Fibroblast of mammary gland (primary cell): ENCODE results near the gene NELFCD.

Source experiments
- DNase-seq: peaks from one replicate; pipeline ENCODE4 v3.0.0-alpha.2; 2010; ENCODE audit warnings: low read depth
- H3K4me3 ChIP-seq: 2 replicates; pipeline ENCODE4 v1.5.1; 2011; ENCODE audit warnings: low read depth, mild to moderate bottlenecking, low read length, moderate library complexity; ENCODE audit not compliant: control insufficient read depth
- CTCF ChIP-seq: conservative IDR thresholded peaks from 2 replicates; pipeline ENCODE4 v1.5.1; 2011; ENCODE audit warnings: low read depth, low read length, inconsistent platforms; ENCODE audit not compliant: control insufficient read depth, insufficient read depth

Gene NELFCD

DNA sequence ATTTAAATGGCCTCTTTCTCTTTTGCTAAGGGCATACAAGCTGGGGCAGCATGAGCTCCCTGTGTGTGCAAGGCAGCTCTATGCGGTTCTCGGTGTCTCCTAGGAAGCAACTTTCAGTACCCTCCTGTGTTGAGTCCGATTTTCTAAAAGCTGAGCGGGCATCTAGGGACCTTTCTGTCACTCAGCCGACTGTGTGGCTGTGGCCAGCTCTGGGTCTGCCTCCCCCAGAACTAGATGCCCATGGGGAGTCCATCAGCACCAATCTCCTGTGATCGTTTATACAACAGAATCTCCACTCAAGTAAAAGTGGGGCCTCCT, 7.5 kb downstream of the NELFCD start:
- H3K4me3 ChIP-seq = no peak overlapping the region
- no peak for DNase-seq
- no peak for TF ChIP-seq CTCF

DNA sequence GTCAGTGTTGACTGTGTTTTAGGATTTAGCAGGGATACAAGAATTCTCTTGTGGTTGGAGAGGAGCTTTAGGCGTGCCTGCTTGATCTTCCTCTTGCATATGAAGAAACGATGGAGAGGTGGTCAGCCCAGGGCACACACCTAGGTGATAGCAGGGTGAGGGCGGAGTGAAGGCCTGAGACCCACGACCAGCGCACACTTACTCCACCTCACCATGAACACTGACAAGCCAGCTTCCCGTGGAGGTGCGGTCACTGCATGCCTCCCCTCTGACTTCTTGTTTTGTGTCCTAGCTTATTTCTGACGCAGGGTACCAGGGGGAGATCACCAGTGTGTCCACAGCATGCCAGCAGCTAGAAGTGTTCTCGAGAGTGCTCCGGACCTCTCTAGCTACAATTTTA, 8.1 kb downstream of the NELFCD start:
- TF ChIP-seq CTCF = no peak
- DNase-seq = no peak
- H3K4me3 ChIP-seq = no peak overlapping the region

GRCh38 chr20:58990651-58991445, 9.8 kb downstream of the NELFCD start:
- H3K4me3 ChIP-seq = no peak overlapping the region
- TF ChIP-seq CTCF = no peak
- DNase-seq = no peak

DNA sequence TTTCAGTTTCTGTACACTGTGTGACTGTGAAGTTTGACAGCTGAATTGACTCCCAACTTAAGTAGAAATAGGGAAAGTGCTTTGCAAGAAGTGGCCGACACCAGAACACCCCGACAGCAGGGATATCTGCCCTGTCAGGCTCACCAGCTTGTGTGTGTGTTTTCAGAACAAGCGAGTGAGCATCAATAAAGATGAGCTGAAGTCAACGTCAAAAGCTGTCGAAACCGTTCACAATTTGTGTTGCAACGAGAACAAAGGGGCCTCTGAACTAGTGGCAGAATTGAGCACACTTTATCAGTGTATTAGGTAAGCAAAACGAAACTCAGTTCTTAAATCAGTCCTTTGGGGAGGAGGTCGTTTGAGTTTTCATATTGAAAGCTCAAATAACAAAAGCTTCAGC, 10.7 kb downstream of the NELFCD start:
- no peak for DNase-seq

GRCh38 chr20:58992911-58993310, 11.9 kb downstream of the NELFCD start:
- no peak overlapping the region for H3K4me3 ChIP-seq
- DNase-seq = no peak
- TF ChIP-seq CTCF = no peak

More for the DNA sequence above, 10.7 kb downstream of the NELFCD start:
- no peak for TF ChIP-seq CTCF
- H3K4me3 ChIP-seq = no peak overlapping the region

GRCh38 chr20:58993332-58994248, 12.5 kb downstream of the NELFCD start:
- no peak for TF ChIP-seq CTCF
- DNase-seq = no peak
- H3K4me3 ChIP-seq = no peak overlapping the region
